ENCODE data around the gene PHACTR1.

The PHACTR1 gene

GRCh38 chr6:13001927-13002326 is 285.4 kb downstream of the PHACTR1 start:
- DNase-seq = no peak

DNA sequence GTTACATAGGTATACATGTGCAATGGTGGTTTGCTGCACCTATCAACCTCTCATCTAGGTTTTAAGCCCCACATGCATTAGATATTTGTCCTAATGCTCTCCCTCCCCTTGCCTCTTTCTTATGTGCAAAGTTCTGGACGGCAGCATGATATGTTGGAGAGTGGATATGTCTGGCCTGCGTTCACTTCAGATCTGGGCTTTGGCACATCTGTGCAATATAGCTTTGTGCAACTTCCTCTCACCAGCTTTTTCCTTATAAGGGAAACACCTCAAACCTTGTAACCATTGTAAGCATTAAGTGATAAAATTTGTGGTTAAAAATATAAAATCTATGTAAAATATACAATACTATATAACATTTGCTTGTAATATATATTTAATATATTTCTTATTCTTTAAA is 288.0 kb downstream of the PHACTR1 start:
- DNase-seq = no peak

- no peak for DNase-seq
Observed at GRCh38 chr6:13005994-13006393, 289.4 kb downstream of the PHACTR1 start.

DNA sequence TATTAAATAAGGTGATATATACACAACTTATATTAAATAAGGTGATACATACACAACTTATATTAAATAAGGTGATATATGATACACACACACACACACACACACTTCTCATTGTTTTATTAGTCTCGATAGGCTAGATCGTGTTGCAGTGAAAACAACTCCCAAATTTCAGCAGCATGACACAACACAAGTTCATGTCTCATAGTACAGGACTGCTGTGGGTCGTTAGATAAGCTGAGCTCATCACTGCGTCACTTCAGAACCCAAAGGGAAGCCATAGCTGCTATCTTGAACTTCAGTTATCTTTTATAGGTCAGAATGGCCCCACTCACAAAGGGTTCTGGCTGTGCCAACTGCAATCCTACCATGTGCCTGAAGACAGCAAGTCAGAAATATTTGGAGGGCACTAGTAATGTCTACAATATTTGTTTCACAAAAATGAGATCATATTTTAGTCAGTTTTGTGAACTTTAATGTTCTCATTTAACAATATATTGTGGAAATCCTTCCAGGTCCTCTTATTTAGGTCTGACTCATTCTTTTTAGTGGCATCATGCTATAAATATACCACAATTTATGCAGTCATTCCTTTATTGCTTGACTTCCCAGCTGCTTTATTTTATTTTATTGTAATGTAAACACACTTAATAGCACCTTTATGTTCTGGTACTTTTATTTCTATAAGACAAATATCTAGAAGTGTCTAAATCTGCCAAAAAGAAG is 290.2 kb downstream of the PHACTR1 start:
- no peak for DNase-seq

- DNase-seq = no peak
Observed at GRCh38 chr6:13007744-13008143, 291.2 kb downstream of the PHACTR1 start.

- DNase-seq = no peak
Observed at GRCh38 chr6:13009031-13009430, 292.5 kb downstream of the PHACTR1 start.

- no peak for DNase-seq
Observed at GRCh38 chr6:13009461-13009860, 292.9 kb downstream of the PHACTR1 start.

DNA sequence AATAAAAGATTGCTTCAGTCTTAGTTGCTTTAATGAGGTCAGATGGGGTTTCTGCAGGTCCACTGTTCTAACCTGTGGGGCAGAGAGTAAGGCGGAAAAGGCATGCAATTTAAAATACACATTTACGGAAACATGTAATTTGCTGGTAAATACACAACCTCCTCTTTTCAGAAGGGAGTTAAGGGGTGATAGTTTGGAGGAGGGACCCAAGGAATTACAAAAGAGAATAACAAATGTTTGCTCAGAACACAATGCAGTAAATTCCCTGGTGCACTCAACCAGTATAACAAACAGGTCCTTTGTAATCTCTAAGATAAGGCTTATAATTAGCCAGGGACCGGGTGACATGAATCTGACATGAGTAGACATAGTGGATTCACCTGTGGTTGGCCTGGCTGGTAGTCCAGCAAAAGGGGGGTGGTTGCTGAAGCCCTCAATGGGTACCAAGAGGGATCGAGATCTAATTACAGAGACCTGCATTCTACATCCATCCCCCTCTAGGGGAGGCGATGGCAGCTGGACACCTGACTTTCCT is 295.1 kb downstream of the PHACTR1 start:
- no peak for DNase-seq

GRCh38 chr6:13012296-13012695 is 295.7 kb downstream of the PHACTR1 start:
- no peak for DNase-seq

DNA sequence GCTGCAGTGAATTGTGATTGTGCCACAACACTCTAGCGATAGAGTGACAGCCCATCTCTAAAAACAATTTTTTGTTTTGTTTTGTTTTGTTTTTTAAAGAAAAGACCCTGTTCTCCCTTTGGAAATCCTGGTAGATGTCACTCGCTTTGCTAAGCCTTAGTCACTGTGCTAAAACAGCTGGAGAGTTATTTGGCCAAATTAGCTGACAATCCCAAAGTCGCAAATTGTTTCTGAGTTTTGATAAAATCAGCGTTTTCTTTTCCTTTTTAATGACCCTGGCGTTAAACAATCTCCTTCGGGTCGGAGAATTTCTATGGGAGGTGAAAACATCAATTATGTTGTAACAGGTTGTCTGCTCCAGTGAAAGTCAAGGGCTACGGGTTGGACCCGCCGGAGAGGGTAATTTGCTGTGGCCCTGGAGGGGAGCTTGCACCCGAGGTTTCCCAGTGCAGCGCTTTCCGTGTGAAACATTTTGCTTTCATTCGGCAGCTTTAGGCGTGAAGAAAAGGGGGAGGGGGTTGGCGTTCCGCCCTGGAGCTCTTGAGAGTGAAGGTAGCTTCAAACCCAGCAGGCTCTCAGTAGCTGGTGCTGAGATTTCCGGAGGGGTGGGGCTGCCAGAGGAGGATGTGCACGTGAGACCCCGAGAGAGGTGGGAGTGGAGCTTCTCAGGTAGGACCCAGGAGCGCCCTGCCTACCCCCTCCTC is 296.6 kb downstream of the PHACTR1 start:
- DNase-seq = no peak

DNA sequence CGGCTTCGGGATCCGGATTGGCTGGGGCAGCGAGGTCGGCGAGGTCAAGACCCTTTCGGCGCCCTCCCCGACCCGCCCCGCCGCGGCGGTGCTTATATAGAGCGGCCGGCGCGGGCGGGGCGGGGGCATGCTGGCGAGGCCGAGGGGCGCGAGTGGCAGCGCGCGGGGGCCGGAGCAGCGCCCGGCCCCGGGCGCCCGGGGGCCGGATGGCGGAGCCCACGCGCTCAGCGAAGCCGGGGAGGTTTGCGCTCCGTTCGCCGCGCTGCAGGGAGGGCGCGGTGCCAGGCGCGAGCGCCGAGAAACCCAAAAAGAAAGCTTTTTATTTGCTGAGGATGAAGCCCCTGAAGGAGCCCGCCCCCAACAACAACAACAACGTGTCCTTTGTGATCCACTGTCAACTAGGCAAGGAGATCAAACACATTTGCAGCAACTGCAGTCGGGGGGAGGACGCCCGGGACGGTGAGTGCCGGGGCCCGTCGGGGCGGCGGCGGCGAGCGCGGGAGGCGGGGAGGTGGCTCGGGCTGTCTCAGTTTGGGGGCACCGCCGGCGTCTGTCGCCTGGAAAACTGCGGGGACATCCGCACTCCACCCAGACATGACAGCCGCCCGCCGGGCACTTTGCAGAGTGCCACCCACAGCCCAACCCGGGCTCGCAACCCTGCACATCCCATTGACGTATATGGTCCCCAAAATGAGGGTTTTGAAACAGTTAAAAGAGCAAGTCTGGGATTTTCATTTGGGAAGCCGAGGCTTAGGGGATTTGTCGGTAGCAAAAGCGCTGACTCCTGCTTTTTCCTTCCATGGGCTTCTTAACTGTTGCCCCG is 297.3 kb downstream of the PHACTR1 start:
- DNase-seq = no peak

- no peak for DNase-seq
Observed at GRCh38 chr6:13014504-13015378, 298.2 kb downstream of the PHACTR1 start.

DNA sequence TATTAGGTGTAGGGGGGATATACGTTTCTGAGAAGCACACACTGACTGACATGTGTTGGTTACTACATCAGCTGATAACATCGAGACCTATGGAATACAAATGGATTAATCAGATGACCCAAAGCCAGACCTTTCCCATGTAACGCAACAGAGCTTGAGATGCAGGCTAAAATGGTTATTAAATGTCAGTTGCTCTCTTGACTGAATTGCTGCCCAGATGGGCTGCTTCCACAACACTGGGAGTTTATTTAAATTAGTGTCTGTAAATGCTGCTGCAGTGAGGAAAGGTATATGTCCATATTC is 298.8 kb downstream of the PHACTR1 start:
- DNase-seq = no peak

DNA sequence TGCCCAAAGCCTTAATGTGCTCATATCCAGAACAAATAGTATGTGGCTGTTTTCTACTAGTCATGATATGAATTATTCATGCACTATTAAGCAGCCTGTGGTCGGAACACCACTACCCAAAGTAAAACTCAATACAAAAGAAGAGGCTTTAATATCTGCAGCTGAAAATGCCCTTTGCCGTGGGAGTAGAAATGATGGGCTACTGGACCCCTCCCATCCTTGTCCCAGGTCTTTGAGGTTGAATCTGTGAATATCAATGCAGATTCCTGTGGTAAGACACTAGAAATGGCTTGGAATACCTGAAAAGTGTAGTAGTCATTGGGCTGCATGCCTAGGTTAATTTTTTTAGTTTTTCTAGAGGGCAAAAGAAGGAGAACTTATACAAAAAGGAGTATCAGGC is 308.0 kb downstream of the PHACTR1 start:
- DNase-seq = no peak

- DNase-seq = no peak
Observed at GRCh38 chr6:13025893-13026499, 309.4 kb downstream of the PHACTR1 start.

- DNase-seq = no peak
Observed at GRCh38 chr6:13026557-13026956, 310.0 kb downstream of the PHACTR1 start.

GRCh38 chr6:13027207-13027606 is 310.6 kb downstream of the PHACTR1 start:
- no peak for DNase-seq

GRCh38 chr6:13030396-13030795 is 313.8 kb downstream of the PHACTR1 start:
- no peak for DNase-seq

DNA sequence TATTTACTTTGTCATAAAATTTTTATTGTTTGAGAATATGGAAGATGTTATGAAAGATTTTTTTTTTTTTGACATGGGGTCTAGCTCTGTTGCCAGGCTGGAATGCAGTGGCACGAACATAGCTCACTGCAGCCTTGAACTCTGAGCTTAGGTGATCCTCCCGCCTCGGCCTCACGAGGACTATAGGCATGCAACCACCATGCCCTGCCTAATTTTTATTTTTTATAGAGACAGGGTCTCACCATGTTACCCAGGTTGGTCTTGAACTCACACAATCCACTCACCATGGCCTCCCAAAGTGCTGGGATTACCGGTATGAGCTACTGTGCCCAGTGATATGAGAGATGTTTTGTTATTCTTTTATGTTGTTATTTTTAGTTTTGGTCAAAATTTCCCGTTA is 316.0 kb downstream of the PHACTR1 start:
- DNase-seq = no peak

DNA sequence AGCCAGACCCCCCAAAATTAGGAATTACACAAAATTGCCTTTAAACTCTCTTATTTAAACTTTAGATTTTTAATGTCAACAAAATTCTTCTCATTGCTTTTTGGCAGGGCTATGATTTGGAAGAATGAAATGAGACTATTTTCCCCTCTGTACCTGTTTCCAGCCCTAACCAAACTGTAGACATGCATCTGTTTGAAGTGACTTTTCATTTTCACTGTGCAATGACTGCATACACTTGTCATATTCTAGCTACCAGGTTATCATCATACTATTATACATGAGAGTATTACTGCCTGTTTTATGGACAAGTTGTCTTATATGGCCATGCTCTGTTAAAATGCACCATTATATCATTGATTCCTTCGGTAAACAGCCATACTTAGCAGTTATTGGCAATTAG is 316.6 kb downstream of the PHACTR1 start:
- no peak for DNase-seq

GRCh38 chr6:13034316-13034715 is 317.7 kb downstream of the PHACTR1 start:
- no peak for DNase-seq

GRCh38 chr6:13035606-13036005 is 319.0 kb downstream of the PHACTR1 start:
- no peak for DNase-seq

Data from activated naive CD4-positive, alpha-beta T cell (primary cell).